ENCODE measurements around the gene GPR18. TPM values are rescaled to one million over a fixed set of nuclear protein-coding genes. Genes with fewer than 3 reads are reported as not detected.
A peak's percentile ranks its signal among the peaks of the same experiment; 100 is the strongest.

The GPR18 gene
- total and polyA plus RNA-seq, 2 of the 4 experiments (the other 2 are of a cell fraction): not detected

GRCh38 chr13:99275093-99275469 lies 16.9 kb upstream of the GPR18 start:
- Histone ChIP-seq H3K9me1 (ENCODE audit: insufficient read depth, low read length) (no peaks in the 10 kb centered on the region), H3K4me3 (ENCODE audit: insufficient read depth, low read depth, low read length) (no peak overlapping the region), H2BK120ac (ENCODE audit: low read depth, low read length) (no peak overlapping the region), H3K36me3 (ENCODE audit: control insufficient read depth, insufficient read depth, low read length) (no peaks in the 10 kb centered on the region), H2BK20ac (ENCODE audit: low read depth, low read length) (no peak overlapping the region), H3K9ac (ENCODE audit: low read depth, low read length) (no peak overlapping the region), H3K23ac (ENCODE audit: low read depth, low read length) (no peak overlapping the region), H4K5ac (ENCODE audit: low read depth, low read length) (no peak overlapping the region), H4K8ac (ENCODE audit: low read depth in 2 of 2, low read length in 2 of 2) (no peak overlapping the region), H3K56ac (ENCODE audit: extremely low read depth, insufficient read depth, low read length) (no peak overlapping the region), H4K20me1 (ENCODE audit: insufficient read depth, low read length) (no peaks in the 10 kb centered on the region; the same call in 1 of the 2 replicates), H3K4ac (ENCODE audit: low read depth, low read length) (no peak overlapping the region), H3K18ac (ENCODE audit: low read depth, low read length) (no peak overlapping the region), H2BK5ac (ENCODE audit: low read depth, low read length, poor library complexity, severe bottlenecking) (no peak overlapping the region), H4K91ac (ENCODE audit: insufficient read depth, low read depth, low read length) (no peak overlapping the region), H2AK5ac (ENCODE audit: low read depth, low read length) (no peak overlapping the region), H2AK9ac (replicated peaks; ENCODE audit: low read depth, low read length, poor library complexity) (no peak overlapping the region), H3K14ac (replicated peaks; ENCODE audit: low read depth, low read length) (no peak overlapping the region), H3K79me1 (ENCODE audit: low read depth in 1 of 2, low read length in 2 of 2) (peaks cover 9 to 10% of the 10 kb centered on the region in 2 experiments; a peak in 3 of 4 replicates), H3K4me2 (ENCODE audit: low read depth, low read length) (no peak overlapping the region), H3K4me1 (ENCODE audit: control insufficient read depth, insufficient read depth, low read length) (no peaks in the 10 kb centered on the region), H3K27me3 (ENCODE audit: control insufficient read depth, insufficient read depth, low read length) (no peaks in the 10 kb centered on the region), H3K27ac (ENCODE audit: insufficient read depth, low read length) (no peak overlapping the region), H2BK15ac (ENCODE audit: low read depth, low read length) (no peak overlapping the region), H3K9me3 (ENCODE audit: control insufficient read depth, insufficient read depth, low read length) (no peaks in the 10 kb centered on the region; the same call in none of the 2 replicates), H2AFZ (replicated peaks; ENCODE audit: low read length, poor library complexity) (no peak overlapping the region)
- ATAC-seq (ENCODE audit: low read depth) (peak; percentile 67), DNase-seq (peak; percentile 84)
- WGBS, 2 experiments (ENCODE audit: extremely low coverage in 2 of 2, insufficient read length in 1 of 2): no CpG with 5 or more reads among the region's 1 CpG
- POLR2A ChIA-PET (ENCODE audit: unreplicated experiment): no interaction called here
- CTCF ChIA-PET: interaction anchor here (2.1 kb wide), 1 partner anchor 162 kb away, joined by 9 read pairs; no protein-coding TSS in a partner anchor
- BruUV-seq (replicated peaks): no TSS peak
- in situ Hi-C loops (cut with MboI; ENCODE audit: low sequenced_read_pairs): no loop called here
- intact Hi-C loops (cut with micrococcal nuclease): no loop called here
- no peak for TF ChIP-seq RFX5 (IDR thresholded peaks at IDR 0.05; ENCODE audit: low read depth, low read length)
- no peak for TF ChIP-seq NFE2L2 (IDR thresholded peaks at IDR 0.05; ENCODE audit: low read depth, low read length)
- TF ChIP-seq SMC3 (IDR thresholded peaks at IDR 0.05; ENCODE audit: low read depth, low read length): no peak
- TF ChIP-seq FOS (IDR thresholded peaks at IDR 0.05; ENCODE audit: low read depth, low read length): no peak
- TF ChIP-seq MAZ (IDR thresholded peaks at IDR 0.05; ENCODE audit: borderline replicate concordance, low read depth, low read length): no peak
- TF ChIP-seq MXI1 (IDR thresholded peaks at IDR 0.05; ENCODE audit: borderline replicate concordance, low read depth, low read length): no peak
- dilution Hi-C loops (cut with HindIII; ENCODE audit: low sequenced_read_pairs, unreplicated experiment): no loop called here

All from IMR-90 (cell line).